Activated CD8-positive, alpha-beta T cell treated with anti-CD3 and anti-CD28 coated beads, Interleukin-2, amount 10 ng/mL, durations not matched to agents 7 days and 5 days (primary cell): ENCODE measurements around the gene DBR1. TPM values are rescaled to one million over a fixed set of nuclear protein-coding genes. Genes with fewer than 3 reads are reported as not detected.

Source experiments
- ATAC-seq: fragments of 150-1000 bp; cut with Tn5 transposase; one replicate; pipeline ENCODE4 v1.10.0; 2021; ENCODE audit warnings: moderate library complexity
- CTCF ChIA-PET: fragments of 350-600 bp; sonication (Branson Sonifier 250); formaldehyde crosslinking; loops from one replicate; lab custom pipeline; 2021; ENCODE audit warnings: antibody characterized with exemption; lab: Charles Lee
- POLR2A ChIA-PET: fragments of 350-600 bp; sonication (Branson Sonifier 250); formaldehyde crosslinking; loops from one replicate; lab custom pipeline; 2021; ENCODE audit warnings: antibody characterized with exemption; lab: Charles Lee
- DNase-seq: peaks from one replicate; pipeline ENCODE4 v3.0.0-alpha.2; 2020
- H3K27ac Mint-ChIP-seq: one replicate; pipeline ENCODE4 v1.8.0; 2021; ENCODE audit warnings: mild to moderate bottlenecking, mixed read lengths
- H3K27me3 Mint-ChIP-seq: one replicate; pipeline ENCODE4 v1.8.0; 2021; ENCODE audit warnings: low read depth, mixed read lengths
- H3K36me3 Mint-ChIP-seq: one replicate; pipeline ENCODE4 v1.8.0; 2021; ENCODE audit warnings: low read depth, mixed read lengths
- H3K4me1 Mint-ChIP-seq: one replicate; pipeline ENCODE4 v1.8.0; 2021; ENCODE audit warnings: low read depth, mixed read lengths
- H3K4me3 Mint-ChIP-seq: one replicate; pipeline ENCODE4 v1.8.0; 2021; ENCODE audit warnings: mild to moderate bottlenecking, mixed read lengths
- H3K9me3 Mint-ChIP-seq: one replicate; pipeline ENCODE4 v1.8.0; 2022; ENCODE audit warnings: mixed read lengths; ENCODE audit not compliant: insufficient read depth
- total RNA-seq, 2 experiments: library from RNA; stranded (reverse); gene quantifications; one replicate each; pipeline ENCODE4 v1.2.3, GENCODE V29; 2021

Gene DBR1
- total RNA-seq, 2 experiments from 2014 or later, result 18.1 to 21.8 TPM

DNA sequence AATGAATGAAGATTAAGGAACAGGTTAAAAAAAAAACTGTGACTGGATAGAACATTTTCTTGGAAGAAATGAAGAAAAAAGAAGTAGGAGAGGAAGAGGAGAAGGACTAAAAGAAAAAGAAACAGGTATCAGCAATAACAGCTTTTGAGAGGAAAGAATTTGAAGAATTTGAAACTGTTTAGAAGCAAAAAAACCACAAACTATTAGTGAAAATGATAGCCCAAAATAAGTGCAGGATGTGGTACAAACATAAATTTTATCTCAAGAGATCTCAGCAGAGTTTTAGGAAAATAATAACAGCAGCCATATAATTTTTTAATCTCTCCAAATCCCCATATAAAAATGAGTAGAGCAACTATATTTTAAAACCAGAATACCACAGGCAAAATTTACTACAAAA lies 33.8 kb downstream of the DBR1 start:
- ChIA-PET CTCF (no interaction called here), POLR2A (no interaction called here)
- H3K9me3 Mint-ChIP-seq, result no peaks in the 10 kb centered on the region
- no peaks in the 10 kb centered on the region for H3K4me1 Mint-ChIP-seq
- ATAC-seq (no peak), DNase-seq (no peak)
- H3K4me3 Mint-ChIP-seq, result no peak overlapping the region
- peaks cover 25% of the 10 kb centered on the region for H3K27me3 Mint-ChIP-seq
- H3K27ac Mint-ChIP-seq, result no peak overlapping the region
- no peaks in the 10 kb centered on the region for H3K36me3 Mint-ChIP-seq

DNA sequence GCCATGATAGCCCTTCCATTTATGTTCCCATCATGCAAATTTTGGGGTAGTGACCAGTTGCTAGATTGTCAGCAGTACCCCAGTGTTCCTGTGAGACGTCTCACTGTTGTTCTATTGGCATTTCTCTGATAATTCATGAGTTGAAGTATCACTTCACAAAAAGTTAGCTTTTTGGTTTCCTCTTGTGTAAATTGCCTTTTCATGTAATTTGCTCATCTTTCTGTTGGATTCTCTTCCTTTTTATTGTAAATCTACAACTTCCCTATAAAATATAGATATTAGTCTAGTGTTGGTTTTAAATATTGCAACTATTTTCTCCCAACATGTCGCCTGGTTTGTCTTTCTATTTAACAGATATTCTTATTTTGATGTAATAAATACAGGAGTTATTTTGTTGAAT lies 35.0 kb downstream of the DBR1 start:
- no peaks in the 10 kb centered on the region for H3K36me3 Mint-ChIP-seq
- H3K27ac Mint-ChIP-seq, result no peak overlapping the region
- no peak overlapping the region for H3K4me3 Mint-ChIP-seq
- no peak for ATAC-seq
- H3K27me3 Mint-ChIP-seq, result peaks cover 19% of the 10 kb centered on the region
- ChIA-PET POLR2A (interaction anchor here (0.6 kb wide), 1 partner anchor 189 kb away, joined by 3 read pairs; no protein-coding TSS in a partner anchor), CTCF (no interaction called here)
- no peaks in the 10 kb centered on the region for H3K4me1 Mint-ChIP-seq
- H3K9me3 Mint-ChIP-seq, result no peaks in the 10 kb centered on the region
- DNase-seq, result no peak

DNA sequence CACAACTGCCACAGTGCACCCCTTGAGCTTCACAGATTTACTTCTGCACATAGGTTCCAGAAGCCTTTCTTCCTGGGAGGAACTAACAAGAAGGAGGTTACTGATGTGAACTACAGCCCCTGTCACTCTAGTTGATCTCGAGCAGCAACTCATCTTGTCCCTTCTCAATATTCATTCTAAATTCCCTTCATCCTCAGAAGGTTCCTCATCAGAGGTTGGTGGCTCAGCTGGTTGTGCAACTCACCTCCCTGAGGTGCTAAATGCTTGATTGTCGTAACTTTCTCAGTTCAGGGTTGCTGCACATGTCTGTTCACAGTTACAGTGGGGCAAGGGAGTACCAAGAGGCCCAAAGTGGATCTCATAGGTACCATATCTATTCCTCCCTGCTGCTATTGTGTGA lies 36.9 kb downstream of the DBR1 start:
- POLR2A ChIA-PET, result no interaction called here

DNA sequence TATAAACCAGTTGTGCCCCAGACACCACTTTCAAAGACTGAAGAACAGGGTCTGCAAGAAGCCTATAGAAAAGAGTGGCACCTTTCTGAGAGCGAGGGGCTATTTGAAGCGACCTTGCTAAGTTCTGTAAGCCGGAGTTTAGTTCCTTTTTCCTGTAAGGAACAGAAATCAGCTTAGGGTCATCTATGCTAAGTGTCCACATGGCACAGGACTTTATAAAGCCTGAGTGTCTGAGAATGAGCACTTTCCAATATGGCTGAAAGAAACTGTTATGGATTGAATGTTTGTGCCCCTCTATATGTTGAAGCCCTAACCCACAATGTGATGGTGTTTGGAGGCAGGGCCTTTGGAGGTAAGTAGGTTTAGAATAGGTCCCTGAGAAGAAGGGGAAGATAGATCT lies 38.5 kb downstream of the DBR1 start:
- ATAC-seq, result no peak
- no peaks in the 10 kb centered on the region for H3K9me3 Mint-ChIP-seq
- no peaks in the 10 kb centered on the region for H3K4me1 Mint-ChIP-seq
- H3K36me3 Mint-ChIP-seq, result no peaks in the 10 kb centered on the region
- no peak overlapping the region for H3K4me3 Mint-ChIP-seq
- ChIA-PET POLR2A (no interaction called here), CTCF (no interaction called here)
- H3K27ac Mint-ChIP-seq, result no peak overlapping the region
- H3K27me3 Mint-ChIP-seq, result peaks cover 22% of the 10 kb centered on the region
- DNase-seq, result no peak

More for the DNA sequence above, 36.9 kb downstream of the DBR1 start:
- Mint-ChIP-seq H3K27me3 (peaks cover 17% of the 10 kb centered on the region), H3K27ac (no peak overlapping the region), H3K9me3 (no peaks in the 10 kb centered on the region), H3K4me1 (no peaks in the 10 kb centered on the region), H3K4me3 (no peak overlapping the region), H3K36me3 (no peaks in the 10 kb centered on the region)
- ATAC-seq, result no peak
- CTCF ChIA-PET, result no interaction called here
- DNase-seq, result no peak

DNA sequence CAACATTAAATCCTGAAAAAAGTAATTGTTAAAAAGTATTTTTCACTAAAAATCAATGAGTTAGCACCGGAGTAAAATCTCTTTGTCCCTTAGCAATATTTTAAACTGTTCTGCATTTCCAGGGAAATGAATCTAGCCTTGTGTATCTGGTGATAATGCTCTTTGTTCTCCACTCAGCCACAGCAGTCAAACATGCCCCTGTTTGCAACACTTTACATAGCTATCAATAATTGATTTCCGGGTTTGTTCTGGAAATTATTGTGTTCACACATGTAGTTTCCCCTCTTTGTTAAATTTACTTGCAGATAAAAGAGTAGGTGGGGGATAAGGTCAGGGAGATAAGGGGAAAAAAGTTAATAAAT lies 38.9 kb downstream of the DBR1 start:
- no peak overlapping the region for H3K27ac Mint-ChIP-seq
- no peak overlapping the region for H3K4me3 Mint-ChIP-seq
- ATAC-seq, result no peak
- POLR2A ChIA-PET, result no interaction called here
- CTCF ChIA-PET, result no interaction called here
- H3K36me3 Mint-ChIP-seq, result no peaks in the 10 kb centered on the region
- peaks cover 24% of the 10 kb centered on the region for H3K27me3 Mint-ChIP-seq
- H3K9me3 Mint-ChIP-seq, result no peaks in the 10 kb centered on the region
- no peak for DNase-seq
- H3K4me1 Mint-ChIP-seq, result no peaks in the 10 kb centered on the region

DNA sequence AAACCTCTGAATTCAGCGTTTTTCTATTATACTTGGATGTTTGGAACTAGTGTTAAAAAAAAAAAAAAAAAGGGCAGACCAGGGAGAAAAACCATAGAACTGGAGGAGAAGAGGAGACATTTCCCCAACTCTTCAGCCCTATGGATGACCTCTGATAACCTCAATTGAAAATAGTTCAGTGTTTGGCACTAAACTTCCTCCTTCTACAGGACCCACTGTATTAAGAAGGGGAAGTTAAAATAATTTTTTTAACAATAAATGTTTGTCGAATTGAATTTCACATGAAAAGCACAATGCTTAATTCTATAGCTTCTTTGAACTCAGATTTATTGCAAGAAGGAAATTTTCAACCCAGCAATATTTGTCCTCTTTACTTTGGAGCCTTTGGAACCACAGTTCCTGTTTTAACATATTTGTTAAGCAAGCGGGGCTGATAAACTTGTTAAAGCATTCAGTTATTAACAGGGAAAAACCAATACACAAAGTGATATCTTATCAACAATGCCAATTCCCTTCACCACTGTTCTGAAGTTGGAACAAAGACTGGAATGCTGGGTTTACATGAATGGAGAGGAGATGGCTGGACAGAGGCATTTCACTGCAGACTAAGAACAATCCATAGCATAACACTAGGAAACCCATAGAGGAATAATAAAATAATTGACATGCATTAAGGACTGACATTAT lies 39.4 kb downstream of the DBR1 start:
- H3K27ac Mint-ChIP-seq, result no peak overlapping the region
- POLR2A ChIA-PET, result no interaction called here
- H3K4me1 Mint-ChIP-seq, result no peaks in the 10 kb centered on the region
- ATAC-seq (no peak), DNase-seq (no peak)
- H3K36me3 Mint-ChIP-seq, result no peaks in the 10 kb centered on the region
- CTCF ChIA-PET, result no interaction called here
- H3K4me3 Mint-ChIP-seq, result no peak overlapping the region
- H3K27me3 Mint-ChIP-seq, result peaks cover 27% of the 10 kb centered on the region
- no peaks in the 10 kb centered on the region for H3K9me3 Mint-ChIP-seq

DNA sequence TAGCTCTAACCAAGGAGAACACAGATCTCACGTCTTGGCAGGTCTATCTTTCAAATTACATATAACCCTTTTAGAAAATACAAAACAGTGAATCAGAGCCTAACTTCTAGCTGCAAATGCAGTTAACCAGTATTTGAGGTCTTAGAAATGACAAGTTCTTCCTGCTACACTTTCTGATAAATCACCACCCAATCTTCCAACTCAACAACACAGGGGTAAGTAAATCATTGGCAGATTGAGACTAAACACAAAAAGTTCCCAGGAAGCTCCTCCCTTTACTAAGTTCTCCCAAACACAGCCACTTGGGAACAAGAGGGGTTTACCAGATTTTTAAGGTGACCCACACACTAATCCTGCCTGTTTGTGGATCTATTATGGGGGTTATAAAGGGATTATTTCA lies 42.5 kb downstream of the DBR1 start, which contains the start of gene A4GNT:
A4GNT (minus strand) TSS at position 152 of the 400 bp plus-strand sequence. CDS start 1,134 bp downstream, outside the sequence.
- POLR2A ChIA-PET, result no interaction called here
- DNase-seq, result no peak
- Mint-ChIP-seq H3K27me3 (peaks cover 25% of the 10 kb centered on the region), H3K36me3 (no peaks in the 10 kb centered on the region), H3K4me1 (no peaks in the 10 kb centered on the region), H3K4me3 (no peak within 1 kb of the TSS), H3K27ac (no peak within 1 kb of the TSS), H3K9me3 (no peaks in the 10 kb centered on the region)
- CTCF ChIA-PET, result interaction anchor here (0.8 to 1.9 kb wide), 2 partner anchors 14 to 35 kb away, joined by 4 to 9 read pairs; no protein-coding TSS in a partner anchor
- ATAC-seq, result no peak

DNA sequence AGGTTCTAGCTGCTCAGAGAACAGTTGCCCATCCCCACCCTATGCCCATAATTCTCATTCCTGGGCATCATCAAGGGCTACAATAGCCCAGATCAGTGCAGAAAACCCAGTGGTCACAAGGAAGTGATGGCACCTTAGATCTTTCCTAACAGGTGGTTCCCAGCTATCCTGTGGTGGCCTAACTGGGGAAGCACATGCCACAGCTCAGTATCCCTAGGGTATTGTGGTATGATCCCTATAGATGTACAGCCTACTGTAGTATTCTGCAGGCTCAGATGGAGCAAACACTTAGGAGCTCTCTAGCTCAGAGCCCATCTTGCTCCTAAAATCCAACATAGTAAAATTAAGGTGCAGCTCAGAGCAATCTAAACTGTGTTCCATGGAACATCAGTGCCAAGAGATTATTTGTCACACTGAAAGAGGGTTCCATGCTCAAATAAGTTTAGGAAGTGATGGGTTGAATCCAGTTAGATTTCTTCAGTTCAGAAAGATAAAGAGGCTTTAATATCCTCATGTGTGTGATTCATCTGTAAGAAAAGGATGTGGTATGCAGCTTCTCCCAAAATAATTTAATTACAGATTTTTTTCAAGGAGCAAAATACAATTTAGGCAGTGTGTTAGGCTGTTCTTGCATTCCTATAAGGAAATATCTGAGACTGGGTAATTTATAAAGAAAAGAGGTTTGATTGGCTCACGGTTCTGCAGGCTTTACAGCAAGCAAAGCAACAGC lies 46.9 kb downstream of the DBR1 start:
- Mint-ChIP-seq H3K27me3 (peaks cover 14% of the 10 kb centered on the region), H3K9me3 (no peaks in the 10 kb centered on the region), H3K27ac (no peak overlapping the region), H3K36me3 (no peaks in the 10 kb centered on the region), H3K4me1 (no peaks in the 10 kb centered on the region), H3K4me3 (no peak overlapping the region)
- CTCF ChIA-PET, result interaction anchor here (1.2 kb wide), 1 partner anchor 60 kb away, joined by 3 read pairs; no protein-coding TSS in a partner anchor
- ATAC-seq (no peak), DNase-seq (no peak)
- POLR2A ChIA-PET, result no interaction called here

DNA sequence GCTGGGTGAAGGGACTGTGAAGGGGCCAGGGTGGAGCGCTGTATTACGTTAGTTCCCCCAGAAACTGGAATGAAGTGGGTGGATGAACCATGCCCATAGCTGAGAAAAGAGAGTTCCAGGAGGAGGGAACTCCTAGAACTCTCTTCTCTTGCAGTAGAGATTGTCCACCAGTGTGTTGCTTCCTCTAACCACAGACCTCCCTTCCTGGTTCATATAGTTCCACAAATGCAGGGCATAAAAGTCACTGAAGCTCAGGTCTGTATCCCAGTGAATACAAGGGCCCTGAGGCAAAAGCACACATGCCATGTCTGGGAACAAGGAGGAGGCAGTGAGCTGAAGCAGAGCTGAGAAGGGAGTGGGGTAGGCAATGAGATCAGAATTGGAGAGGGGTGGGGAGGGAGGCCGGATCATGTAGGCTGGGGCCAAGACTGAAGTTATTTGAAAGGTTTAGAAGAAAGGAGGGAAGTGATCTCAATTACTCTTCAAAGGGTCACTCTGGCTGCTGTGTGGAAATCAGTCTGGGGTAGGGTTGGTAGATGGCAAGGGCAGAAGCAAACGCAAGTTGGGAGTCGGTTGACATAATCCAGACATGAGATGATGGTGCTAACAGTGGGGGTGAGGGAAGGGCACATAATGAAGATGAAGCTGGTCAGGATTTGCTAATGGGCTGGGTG lies 49.0 kb downstream of the DBR1 start:
- Mint-ChIP-seq H3K4me3 (no peak overlapping the region), H3K27me3 (peaks cover 2% of the 10 kb centered on the region), H3K36me3 (no peaks in the 10 kb centered on the region), H3K4me1 (no peaks in the 10 kb centered on the region), H3K9me3 (no peaks in the 10 kb centered on the region), H3K27ac (no peak overlapping the region)
- no peak for ATAC-seq
- DNase-seq, result no peak
- POLR2A ChIA-PET, result no interaction called here
- CTCF ChIA-PET, result no interaction called here

DNA sequence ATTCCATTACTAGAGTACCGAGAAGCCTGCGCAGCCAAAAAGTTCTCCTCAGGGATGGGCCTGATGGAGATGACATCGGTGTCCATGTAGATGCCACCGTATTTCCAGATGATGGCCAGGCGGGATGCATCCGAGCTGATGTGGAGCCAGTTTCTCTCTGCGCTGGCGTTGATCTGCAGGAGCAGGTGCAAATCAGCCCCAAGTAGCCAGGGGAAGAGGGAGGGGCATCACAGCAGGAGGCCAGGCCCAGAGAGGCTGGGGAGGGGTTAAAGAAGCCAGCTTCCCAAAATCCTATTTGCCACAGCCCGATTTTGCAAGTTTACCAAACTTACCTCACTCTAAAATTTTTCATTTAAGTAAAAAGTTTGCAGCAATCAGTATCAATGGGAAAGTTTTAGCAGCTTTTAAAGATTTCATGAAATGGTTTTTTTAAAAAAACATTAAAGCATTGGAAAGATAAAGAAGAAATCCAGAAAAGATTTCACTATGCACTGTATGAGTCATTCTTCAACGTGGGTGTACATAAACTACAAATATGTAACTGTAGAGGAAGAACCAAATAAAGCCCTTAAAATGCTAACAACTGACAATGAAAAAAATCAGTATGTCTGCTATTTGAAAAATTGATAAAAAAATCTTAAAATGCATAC lies 49.9 kb downstream of the DBR1 start:
- Mint-ChIP-seq H3K4me3 (no peak overlapping the region), H3K9me3 (no peaks in the 10 kb centered on the region), H3K4me1 (no peaks in the 10 kb centered on the region), H3K36me3 (no peaks in the 10 kb centered on the region), H3K27me3 (peaks cover 2% of the 10 kb centered on the region), H3K27ac (no peak overlapping the region)
- ChIA-PET CTCF (no interaction called here), POLR2A (no interaction called here)
- ATAC-seq (no peak), DNase-seq (no peak)

DNA sequence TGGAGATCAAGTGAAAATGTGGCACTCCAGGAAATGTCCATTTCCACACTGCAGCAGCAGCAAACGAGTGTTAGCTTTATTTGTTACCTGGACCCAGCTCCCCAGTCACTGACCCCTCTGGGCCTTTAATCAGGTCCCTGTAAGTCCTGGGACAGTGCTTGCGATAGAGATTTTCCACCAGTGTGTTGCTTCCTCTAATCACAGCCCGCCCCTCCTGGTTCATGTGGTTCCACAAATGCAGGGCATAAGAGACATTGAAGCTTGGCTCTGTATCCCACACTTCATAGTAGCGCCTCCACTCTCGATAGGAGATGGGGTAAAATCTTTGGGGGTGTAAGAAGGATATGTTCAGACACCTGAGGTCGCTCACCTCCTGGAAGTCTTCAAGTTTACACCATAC lies 50.5 kb downstream of the DBR1 start:
- H3K27ac Mint-ChIP-seq, result no peak overlapping the region
- ATAC-seq, result no peak
- no peak for DNase-seq
- POLR2A ChIA-PET, result no interaction called here
- no peak overlapping the region for H3K4me3 Mint-ChIP-seq
- H3K27me3 Mint-ChIP-seq, result peaks cover 2% of the 10 kb centered on the region
- no peaks in the 10 kb centered on the region for H3K36me3 Mint-ChIP-seq
- CTCF ChIA-PET, result no interaction called here
- H3K4me1 Mint-ChIP-seq, result no peaks in the 10 kb centered on the region
- H3K9me3 Mint-ChIP-seq, result no peaks in the 10 kb centered on the region
